ENCODE data around the gene AVPI1.
"Not testable (repeated sequence)": the region's sequence is repeated elsewhere in the genome, so short reads cannot be mapped to it uniquely, and the experiment has no call there.

Gene AVPI1

DNA sequence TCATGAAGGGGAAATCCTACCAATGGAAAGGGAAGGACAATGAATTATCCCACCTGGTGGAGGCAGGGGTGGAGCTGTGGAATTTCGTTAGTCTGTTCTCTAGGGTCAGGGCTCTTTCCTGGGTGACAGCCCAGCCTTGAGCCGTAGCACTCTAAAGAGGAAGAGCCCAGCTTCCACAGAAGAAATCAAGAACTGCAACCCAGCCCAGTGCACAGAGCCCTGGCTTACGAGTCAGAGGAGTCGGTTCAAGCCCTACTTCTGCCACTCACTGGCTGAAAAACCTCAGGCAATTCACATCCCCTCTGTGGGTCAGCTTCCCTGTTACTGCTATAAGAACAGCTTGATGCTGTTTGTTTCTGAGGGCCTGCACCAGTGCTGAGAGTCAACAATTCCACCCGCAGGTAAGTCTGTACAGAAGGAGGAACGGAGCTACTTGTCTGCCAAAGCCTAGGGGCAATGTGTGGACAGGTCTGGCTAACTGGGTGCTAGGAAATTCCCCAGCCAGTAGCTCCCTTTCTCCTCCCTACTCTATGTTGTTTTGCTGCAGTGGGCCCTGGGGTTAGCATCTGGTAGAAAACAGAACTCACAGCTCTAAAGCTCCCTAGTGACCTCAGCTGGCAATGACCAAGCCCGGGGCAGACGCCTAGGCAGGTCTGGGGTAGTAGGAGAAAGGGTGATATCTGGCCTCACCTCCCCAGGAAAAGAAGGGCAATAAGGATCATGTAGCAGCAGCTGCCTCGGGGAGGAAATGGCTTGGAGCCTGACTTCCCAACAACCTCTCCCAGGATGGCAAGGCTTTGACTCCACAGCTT is 3.3 kb downstream of the AVPI1 start:
- DNase-seq (ENCODE audit: low read depth, low spot score), result peak; percentile 24

DNA sequence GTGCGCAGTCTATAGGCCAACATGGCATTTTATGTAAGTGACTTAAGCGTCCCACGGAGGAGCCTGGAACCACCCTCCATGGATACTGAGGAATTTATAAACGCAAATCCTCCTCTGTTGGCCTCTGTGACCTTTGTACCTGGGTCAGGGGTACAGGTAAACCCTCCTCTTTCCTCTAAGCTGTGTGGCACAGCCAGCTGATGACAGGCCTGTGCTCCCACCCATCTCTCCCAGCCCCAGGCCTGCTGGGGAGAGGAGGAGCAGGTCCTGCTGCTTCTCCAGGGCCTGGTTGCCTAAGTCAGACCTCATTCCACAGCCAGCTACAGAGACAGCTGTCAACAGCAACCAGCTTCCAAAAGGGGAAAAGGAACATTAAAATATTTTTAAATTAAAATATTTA is 5.0 kb downstream of the AVPI1 start:
- no peak for DNase-seq (ENCODE audit: low read depth, low spot score)

DNA sequence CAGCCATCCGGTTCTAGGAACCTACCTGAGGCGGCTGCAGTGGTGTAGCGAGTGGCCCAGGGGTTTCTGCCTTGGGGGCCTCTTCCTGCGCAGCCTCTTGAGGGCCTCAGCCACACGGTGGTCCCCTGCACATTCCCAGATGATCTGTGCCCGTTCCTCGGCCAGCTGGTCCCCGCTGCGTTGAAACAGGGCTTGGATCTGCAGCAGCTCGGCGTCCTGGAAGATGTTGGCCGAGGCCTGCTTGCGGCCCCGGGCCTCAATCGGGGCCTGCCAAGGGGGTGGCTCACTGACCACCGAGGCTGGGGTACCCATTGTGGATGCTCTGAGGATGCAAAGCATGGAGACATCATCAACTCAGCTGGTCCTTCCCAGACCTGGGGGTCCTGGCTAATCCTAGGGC is 7.4 kb downstream of the AVPI1 start:
- no peak for DNase-seq (ENCODE audit: low read depth, low spot score)

DNA sequence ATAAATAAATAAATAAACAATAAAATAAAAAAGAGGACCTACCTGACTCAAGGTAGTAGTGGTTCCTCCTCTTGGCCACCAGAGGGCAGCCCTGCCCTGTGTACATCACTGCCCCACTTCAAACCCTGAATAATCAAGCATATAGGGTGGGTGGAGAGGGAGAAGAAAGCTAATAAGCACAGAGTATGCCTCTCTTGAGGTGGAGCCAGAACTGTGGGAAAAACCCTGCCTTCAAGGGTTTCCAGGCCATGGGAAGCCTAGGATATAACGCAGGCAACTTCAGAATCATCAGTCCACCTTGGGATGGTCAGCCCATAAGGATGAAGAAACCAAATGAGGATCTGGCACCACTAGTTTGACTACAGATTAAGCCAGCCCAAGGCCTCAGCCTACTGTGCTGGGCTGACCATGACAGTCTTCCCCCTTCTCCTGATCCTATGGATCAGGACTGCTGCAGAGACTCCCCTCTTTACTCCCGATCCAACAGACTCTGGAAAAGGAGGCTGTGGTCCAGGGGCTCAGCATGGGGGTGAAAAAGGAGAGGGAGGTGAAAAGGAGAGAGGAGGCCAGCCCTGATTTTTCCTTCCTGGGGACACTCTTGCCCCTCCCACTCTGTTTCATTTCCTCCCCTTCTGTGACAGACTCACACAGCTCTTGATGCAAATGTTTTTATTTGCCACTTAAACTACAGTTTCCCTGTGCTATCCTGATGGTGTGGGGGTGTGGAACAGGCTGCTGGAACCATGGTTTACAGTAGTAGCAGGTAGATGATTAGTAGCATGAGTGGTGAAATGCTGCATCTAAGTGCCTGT is 10.1 kb downstream of the AVPI1 start:
- peak; percentile 72 for DNase-seq (ENCODE audit: low read depth, low spot score)

DNA sequence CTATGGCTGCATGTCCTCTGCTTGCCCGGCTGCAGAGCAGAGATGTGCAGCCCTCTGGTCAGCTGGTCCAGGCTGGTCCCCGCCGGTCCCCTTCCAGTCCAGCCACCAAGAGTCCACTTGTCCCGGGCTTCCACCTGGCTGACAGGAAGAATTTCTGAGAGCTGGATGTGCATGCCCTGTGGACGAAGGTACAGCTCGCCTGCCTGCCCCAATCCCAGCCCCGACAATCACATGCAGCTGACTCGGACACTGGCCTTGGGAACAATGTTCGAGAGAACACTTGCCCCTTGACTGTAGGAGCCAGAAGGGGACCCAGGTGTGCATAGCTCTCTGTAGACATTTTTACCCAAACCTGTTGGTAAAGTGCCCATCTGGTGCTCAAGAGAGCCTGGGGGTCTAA is 11.8 kb downstream of the AVPI1 start:
- DNase-seq (ENCODE audit: low read depth, low spot score), result no peak

DNA sequence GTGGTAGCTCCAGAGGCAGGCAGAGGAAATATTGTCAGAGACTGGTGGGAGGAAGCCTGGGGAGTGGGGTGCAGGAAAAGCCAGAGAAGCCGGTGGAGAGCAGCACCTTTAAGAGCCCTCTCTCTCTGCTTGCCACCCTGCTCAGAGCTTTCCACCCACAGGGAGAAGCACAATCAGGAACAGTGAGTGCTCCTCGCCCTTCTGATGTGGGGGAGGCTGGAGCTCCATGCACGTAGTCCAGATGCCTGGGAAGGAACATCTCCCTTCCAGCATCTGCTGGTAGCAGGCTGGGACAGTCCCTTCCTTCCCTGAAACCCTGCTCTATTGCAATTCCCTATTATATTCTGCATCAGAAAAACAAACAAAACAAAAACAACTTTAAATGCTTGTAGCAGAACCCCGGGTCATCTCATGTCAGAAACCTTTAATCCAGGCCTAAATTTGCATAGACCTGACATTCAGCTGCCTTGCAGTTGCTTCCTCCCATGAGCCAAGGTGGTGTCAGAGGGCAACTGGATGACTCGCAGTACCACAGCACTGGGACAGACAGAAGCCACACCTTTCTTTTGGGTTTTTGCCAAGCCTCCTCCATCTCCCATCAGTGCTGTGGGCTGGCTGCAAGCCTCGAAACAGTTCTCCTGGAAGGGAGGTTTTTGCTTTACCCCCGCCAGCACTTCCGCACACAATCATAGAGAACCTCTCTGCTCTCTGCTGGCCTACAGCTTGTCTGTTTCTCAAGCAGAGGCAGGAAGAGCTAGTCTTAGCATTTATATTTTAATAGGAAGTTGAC is 13.1 kb downstream of the AVPI1 start:
- DNase-seq (ENCODE audit: low read depth, low spot score), result peak; percentile 66

DNA sequence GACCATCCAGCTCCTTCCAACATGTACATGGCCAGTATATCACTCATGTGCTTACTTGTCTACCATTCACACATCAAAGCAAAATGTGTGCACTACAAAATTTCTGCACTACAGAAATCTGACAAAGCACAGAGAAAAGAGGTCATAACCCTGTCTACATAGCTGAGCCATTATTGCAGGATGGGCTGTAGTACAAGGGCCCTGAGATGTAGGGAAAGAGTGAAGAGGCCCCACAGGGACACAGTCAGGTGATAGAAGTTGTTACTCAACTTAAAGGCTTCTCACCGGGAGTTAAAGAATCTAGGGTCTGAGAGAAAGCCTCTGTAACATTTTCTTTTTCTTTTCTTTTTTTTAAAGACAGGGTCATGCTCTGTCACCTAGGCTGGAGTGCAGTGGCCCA is 17.5 kb downstream of the AVPI1 start:
- DNase-seq (ENCODE audit: low read depth, low spot score), result no peak

DNA sequence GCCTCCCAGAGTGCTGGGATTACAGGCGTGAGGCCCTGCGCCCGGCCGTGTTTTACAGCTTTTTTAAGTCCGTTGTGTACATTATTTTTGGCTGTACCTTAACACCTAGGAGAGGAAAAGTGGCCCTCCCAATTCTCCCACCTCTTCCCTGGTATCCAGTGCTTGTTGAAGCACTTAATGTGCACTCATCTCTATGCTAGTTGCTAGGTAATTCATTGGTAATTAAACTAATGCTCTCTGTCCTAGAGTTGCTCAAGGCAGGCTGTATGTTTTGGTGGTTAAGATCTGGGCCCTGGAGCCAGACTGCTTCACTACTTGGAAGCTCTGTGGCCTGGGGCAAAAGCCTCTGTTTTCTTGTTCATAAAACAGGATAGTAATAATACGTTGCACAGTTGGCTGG is 19.6 kb downstream of the AVPI1 start:
- no peak for DNase-seq (ENCODE audit: low read depth, low spot score)

DNA sequence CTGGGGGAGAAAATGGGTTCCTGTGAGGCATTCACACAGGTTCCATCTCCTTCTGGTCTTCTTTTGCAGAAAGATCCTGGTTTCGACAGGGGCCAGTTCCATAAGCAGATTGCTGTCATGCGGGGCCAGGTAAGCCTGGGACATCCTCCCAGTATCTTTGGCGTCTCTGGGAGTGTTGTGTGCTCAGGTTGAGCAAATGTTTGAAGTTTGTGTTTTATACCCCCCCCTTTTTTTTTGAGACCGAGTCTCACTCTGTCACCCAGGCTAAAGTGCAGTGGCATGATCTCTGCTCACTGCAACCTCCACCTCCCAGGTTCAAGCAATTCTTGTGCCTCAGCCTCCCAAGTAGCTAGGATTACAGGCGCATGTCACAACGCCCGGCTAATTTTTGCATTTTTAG is 20.0 kb downstream of the AVPI1 start:
- DNase-seq (ENCODE audit: low read depth, low spot score), result no peak

DNA sequence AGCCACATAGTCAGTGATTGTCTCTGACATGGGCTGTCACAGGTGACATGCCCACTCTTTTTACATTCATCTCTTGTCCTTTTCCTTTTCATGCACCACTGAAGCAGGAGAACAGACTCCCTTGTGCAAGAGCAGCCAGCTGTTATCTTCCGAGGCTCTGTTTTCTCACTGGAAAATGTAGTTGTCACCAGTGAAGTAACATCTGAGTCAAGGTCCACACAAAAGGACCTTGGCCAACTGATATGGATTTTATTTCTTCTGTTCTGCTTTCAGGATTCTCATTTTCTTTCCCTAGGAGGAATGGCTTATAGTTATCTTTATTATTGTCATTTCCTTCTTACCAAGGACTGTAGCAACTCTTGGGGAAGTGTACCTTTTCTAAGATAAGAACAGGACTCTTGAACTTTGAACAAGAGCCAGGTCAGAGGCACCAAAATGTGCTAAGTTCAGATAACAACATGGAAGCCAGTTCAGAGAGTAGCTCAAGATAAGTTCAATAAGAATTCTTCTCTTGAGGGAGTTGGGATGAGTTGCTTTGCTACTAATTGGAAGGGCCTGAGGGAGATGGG is 22.7 kb downstream of the AVPI1 start:
- no peak for DNase-seq (ENCODE audit: low read depth, low spot score)

DNA sequence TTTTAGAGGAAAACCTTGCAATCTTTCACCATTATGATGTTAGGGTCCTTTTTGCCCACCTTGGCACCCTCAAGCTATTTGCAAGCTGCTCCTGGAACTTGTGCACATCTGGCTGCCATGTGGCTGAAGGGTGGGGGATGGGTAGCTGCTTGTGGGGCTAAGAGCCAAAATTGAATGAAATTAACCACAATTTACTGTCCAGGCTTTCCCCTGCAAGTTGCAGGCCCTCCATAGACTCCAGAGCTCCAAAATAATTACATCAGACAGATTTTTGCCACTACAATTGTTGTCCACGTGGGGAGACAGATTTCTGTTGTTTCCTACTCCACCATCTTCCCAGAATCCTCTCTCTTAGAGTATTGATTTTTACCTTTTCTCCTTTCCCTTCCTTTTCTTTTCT is 27.5 kb downstream of the AVPI1 start:
- no peak for DNase-seq (ENCODE audit: low read depth, low spot score)

DNA sequence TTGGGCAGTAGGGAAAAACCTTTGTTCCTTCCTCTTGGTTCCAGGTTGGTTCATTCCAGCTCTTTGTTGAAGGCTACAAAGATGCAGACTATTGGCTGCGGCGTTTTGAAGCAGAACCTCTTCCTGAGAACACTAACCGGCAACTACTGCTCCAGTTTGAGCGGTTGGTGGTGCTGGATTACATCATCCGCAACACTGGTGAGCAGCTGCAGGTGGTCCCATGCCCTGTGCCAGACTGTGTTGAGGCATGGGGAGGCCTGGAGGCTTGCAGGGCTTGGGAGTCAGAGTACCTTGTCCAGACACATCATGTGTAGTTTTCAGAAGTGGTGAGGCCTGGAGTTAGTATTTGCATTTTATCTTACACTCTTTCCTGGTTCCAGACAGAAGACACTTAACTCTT is 30.3 kb downstream of the AVPI1 start:
- DNase-seq (ENCODE audit: low read depth, low spot score), result no peak

DNA sequence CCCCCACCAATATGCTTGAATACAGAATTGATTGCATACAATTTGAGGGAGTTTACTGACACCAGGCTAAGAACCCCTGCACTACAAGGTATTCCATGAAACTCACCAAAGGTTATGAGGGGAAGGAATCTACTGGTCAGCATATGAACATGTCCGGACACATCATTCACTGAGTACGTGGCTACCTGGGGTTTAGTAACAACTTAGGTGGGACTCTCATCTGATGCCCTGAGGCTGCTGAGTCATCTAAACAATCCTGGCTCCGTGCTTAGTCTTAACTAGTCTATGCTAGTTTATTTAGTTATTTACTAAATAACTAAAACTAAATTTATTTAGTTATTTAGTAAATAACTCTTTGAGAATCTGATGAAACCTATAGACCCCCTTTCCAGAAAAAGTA is 35.3 kb downstream of the AVPI1 start:
- DNase-seq (ENCODE audit: low read depth, low spot score), result no peak

DNA sequence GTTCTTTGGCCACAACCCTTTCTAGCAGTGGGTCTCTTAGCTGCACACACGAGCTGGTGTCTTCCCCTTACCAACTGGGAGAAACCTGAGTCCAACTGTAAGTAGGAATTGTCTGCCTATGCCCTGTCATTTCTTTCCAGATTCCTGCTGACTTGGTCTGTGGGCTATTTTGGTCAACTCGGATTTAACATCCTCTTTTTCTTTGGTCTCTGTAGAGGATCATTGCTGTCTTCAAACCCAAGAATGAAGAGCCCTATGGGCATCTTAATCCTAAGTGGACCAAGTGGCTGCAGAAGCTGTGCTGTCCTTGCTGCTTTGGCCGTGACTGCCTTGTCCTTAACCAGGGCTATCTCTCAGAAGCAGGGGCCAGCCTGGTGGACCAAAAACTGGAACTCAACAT is 36.3 kb downstream of the AVPI1 start:
- DNase-seq (ENCODE audit: low read depth, low spot score), result no peak

DNA sequence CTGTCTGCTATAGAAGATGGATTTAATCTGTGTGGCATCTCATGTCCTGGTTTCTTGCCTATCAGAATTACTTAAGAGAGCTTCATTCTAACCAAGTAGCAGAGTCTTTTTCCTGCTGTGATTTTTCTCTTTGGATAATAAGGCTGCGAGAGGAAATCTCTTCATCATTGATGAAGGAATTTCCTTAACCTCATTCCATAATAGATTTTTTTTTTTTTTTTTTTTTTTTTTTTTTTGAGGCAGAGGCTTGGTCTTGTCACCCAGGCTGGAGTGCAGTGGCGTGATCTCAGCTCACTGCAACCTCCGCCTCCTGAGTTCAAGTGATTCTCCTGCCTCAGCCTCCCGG is 37.7 kb downstream of the AVPI1 start:
- not testable (repeated sequence) for DNase-seq (ENCODE audit: low read depth, low spot score)

DNA sequence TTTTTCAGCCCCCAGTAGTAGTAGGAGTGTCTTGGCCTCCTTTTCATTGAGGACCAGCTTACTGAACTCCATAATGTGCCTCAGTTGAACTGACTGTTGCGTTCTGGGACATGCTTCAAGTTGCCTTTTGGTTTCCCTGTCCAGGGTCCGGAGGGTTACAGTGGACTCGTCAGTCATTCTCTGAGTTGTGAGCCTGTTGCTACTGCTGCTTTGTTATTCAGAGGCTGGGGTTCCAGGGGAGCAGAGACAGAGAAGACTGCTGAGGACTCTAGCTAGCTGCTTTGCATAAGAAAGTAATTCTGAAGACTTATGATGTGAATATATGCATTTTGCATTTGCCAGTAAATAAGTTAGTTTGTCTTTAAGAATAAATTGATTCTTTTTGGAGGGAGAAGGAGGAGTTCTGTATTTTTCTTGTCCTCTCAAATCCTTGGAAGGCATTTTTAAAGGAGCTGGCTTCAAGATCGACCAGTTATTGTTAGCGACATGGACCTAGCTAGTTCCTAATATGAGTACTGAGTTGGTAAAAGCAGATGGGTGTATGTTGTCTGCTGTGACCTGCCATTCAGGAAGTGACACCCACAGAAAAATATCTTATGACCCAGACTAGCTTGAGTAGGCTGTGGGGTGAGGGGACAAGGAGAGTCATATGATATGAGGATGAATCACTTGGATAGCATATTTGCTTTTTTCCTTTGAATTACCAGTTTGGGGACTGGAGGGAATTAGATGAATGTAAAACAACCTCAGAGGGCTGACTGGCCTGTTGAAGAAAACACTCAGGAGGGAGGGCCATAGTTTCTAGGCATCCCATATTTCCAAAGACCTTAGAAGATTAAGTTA is 38.3 kb downstream of the AVPI1 start:
- peak; percentile 75 for DNase-seq (ENCODE audit: low read depth, low spot score)

DNA sequence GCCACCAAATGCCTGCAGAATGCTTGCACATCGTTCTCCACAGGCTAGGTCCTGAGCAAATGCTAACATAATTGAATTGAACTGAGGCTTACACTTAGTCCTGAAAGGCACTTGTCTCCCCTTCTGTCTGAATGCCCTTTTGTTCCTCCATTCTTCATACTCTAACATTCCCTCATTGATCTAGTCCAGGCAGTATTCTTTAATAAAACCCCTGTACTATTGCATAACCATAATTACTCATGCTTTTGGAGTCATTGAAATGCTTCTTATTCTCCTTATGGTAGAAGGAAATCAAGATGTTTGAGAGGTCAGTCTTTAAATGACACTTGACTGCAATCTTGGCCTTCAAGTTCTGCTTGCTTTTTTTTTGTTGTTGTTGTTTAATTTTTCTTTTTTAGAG is 39.5 kb downstream of the AVPI1 start:
- DNase-seq (ENCODE audit: low read depth, low spot score), result no peak

DNA sequence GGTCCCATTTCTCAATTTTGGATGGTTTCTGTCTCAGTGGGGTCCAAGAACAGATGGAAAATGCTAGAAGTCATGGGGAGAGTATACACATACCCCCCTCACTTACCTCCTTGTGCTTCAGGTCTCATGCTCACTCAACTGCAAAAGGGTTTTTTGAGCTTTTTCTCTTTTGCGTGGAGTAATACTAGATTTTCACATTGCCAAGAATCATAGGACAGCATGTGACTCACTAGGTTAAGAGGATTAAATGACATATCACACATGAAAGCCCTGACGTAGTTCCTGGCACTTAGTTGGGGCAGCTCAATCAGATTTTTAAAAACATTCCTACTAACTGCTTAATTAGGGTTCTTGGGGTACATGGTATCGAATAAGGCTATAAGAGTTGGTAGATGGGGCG is 42.1 kb downstream of the AVPI1 start:
- DNase-seq (ENCODE audit: low read depth, low spot score), result no peak

DNA sequence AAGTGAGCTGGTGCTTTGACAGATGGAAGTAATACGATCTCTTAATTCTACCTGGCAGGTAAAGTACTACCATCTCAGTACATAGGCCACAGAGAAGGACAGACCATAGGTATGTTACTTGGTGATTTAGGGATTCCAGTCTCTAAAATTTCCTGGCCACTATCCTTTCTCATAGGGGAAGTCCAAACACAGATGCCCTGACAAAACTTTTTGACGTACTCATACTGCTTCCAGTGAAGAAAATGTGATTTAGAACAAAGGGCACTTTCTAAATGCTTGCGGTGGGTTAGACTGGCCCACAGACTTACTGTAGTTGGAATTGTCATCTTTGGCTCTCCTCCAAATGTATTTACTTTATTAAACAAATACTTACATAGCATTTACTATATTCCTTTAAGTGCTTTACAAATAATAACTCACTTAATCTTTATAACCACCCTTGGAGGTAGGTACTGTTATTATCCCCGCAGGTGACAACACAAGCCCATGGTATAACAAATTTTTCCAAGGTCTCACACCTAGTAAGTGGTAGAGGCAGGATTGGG is 43.5 kb downstream of the AVPI1 start:
- DNase-seq (ENCODE audit: low read depth, low spot score), result no peak

DNA sequence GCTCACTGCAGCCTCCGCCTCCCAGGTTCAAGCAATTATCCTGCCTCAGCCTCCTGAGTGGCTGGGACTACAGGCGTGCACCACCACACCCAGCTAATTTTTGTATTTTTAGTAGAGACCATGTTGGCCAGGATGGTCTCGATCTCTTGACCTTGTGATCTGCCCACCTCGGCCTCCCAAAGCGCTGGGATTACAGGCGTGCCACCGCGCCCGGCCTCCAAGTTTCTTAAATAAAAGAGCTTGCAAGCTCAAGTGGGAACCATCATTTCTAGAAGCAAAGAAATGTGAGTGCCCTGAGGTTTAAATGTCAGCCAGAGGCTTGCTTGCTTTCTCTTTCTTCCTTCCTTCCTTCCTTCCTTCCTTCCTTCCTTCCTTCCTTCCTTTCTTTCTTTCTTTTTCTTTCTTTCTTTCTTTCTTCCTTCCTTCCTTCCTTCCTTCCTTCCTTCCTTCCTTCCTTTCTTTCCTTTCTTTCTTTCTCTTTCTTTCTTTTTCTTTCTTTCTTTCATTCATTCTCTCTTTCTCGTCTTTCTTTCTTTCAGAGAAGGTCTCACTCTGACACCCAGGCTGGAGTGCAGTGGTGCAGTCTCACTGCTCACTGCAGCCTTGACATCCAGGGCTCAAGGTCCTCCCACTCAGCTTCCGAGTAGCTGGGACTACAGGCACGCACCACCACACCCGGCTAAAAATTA is 44.4 kb downstream of the AVPI1 start:
- DNase-seq (ENCODE audit: low read depth, low spot score), result not testable (repeated sequence)
